NCI-H1694 (cell line): Measurements from ENCODE around the gene SRGAP3.

ENCODE experiments used
- DNase-seq: peaks from one replicate; lab custom pipeline; 2025; lab: John Stamatoyannopoulos, UW

SRGAP3 gene

DNA sequence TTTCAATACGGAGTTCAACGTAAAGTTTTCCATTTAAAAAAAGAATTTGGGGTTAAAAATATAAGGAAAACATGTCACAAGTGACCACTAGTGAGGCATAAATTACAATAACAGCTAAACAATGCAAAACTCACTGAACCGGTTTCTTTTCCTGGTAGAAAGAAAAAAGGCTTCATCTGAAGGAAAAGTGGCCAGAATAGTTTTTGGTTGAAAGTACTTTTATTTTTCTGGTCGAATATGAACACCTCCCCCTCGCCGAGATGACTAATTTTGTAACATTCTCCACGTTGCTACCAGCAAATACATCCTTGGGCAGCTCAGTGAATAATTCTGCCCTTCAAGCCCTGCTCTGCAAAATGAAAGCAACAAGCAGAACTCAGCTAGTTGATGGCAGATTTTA, 3.9 kb upstream of the SRGAP3 start:
- no peak for DNase-seq

DNA sequence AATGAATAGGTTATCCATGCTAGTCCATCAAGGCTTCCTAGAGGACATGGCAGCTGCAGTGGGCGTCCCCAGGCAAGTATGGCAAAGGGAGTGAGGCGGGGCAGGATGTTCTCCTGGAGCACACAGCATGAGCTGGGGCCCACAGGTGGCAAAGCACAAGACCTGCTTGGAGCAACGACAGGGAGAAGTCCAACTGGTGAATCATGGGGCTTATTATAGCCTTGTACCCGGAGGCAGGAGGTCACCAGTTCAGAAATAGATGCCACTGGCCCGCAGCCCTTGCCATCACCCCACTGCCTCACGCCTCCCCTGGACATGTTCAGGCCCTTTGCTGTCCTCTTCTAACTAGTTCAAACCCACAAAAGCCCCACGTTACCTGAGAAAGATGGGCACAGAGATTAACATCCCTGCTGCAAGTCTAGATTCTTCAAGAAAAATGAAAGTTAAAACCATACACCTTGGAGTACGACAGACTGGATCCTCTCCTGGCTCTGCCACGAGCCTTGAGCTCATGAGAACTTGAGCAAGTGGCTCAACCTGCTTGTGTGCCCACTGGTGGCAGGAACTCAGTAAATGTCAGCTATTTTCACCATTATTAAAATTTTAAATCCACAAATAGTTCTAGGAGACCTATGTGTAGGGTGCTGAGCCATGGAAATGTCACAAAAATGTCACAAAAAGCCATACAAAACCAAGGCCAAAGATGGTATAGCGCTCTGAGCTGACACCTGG, 1.8 kb upstream of the SRGAP3 start:
- DNase-seq, result no peak

DNA sequence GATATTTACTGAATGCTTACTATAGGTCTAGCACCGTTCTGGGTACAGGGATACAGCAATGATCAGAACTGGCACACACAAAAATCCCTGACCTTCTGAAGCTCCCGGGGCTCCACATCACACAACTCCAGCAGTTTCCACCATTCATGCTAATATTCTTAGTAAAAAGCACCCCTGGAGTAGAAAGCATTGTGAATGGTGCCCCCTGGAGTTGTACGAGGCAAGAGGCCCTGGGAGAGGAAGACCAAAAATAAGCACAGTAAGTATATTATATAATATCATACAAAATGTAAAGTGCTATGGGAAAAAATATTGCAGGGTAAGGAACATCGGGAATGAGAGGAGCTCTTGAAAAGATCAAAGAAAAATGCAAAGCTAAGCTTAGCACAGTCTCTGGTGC, 790 bp upstream of the SRGAP3 start:
- DNase-seq, result no peak

DNA sequence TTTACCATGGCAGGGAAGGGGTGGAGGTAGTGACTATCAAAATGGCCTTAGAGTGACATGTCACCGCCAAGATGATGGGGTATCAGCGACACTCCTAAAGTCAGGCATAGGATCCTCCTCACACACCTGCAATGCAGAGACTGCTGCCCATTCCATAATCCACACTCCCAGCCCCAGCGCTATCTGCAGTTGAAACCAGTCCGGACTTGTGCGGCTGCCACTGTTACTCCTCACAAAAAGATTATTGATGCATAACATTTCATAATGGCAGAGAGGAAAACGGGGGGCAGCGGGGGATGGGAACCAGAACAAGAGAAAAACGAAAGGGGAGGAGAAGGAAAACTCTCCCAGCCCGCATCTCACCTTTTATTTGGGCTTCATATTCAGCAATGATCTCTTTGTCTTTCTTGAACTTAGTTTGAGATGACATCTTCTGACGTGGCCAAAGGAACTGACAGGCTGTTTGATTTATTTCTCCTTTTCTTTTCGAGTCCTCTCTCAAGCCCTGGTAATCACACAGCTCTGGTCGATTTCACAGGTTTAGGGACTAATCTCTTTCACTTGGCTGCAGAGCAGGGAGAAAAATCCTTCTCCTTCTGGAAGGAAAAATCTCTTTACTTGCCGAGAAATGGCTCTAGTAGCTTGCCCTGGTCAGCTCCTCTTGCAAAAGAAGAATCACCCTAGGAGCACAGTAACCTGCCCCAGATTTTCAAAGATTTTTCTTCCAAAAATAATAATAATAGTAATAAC, 749 bp downstream of the SRGAP3 start:
- no peak for DNase-seq

DNA sequence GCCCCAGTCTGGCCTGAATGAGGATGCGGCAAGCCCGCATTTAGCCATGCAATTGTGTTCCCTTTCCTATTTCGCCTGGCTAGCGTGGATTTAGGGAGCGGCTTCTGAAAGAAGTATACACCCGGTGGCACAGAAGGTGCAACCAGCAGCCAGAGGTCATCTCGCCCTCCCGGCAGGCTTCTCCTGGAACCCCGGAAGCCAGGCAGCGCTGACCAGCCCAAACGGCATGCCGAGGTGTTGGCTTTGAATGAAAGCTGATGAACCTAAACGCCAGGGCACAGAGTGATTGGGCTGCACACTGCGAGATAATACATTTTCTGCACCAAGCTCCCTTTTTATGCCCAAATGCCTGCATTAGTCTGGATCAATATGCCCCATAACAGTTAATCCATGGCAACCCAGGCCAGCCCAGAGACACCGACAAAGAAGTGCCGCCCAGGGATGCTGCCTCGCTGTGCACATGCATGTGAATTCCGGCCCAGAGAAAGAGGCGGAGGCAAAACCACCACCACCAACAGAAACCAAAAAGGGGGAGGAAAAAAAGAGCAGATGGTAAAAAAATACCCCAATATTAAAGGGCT, 1.4 kb downstream of the SRGAP3 start:
- no peak for DNase-seq

DNA sequence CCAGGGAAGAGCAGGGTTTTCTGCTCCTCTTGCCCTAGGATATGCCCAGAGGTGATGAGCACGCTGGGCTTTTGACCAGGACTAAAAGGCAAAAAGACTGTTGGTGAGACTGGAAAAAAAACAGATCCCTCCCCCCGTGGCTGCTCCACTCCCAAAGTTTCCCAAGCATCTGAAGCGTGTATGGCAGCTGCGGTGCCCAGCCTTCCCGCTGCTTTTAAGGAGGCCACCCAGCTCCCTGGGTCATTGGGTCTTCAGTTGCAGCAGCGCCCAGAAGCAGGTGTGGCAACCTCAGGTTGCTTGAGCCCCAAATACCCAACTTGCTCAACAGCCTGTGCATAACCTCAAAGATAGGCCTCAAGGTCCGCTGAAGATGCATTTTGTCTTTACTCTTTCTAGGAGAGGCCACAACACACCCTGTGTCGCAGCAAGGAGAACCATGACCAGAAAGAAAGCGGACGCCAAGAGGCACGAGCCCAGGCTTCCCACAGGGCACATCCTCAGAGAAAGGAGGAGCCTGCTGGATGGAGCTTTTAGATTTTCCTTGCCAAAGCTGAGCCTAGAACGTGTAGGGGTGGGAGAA, 2.0 kb downstream of the SRGAP3 start:
- DNase-seq, result no peak

DNA sequence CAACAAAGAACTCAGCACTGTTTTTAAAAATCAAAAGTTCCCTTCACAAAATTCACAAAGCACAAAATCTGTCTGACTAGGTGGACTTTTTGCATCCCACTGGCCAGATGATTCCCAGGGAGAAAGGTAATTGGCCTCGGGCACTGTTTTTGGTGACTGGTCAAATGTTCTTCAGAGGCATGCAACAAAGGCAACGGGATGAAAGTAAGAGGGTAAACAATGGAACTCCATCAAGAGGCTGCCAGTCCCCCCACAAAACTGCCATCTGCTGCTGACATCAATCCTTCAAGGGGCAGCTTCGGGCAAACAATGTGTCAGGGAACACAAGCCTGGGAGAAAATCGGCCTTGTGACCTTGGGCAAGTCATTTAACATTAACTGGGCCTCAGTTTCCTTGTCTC, 3.3 kb downstream of the SRGAP3 start:
- DNase-seq, result no peak

DNA sequence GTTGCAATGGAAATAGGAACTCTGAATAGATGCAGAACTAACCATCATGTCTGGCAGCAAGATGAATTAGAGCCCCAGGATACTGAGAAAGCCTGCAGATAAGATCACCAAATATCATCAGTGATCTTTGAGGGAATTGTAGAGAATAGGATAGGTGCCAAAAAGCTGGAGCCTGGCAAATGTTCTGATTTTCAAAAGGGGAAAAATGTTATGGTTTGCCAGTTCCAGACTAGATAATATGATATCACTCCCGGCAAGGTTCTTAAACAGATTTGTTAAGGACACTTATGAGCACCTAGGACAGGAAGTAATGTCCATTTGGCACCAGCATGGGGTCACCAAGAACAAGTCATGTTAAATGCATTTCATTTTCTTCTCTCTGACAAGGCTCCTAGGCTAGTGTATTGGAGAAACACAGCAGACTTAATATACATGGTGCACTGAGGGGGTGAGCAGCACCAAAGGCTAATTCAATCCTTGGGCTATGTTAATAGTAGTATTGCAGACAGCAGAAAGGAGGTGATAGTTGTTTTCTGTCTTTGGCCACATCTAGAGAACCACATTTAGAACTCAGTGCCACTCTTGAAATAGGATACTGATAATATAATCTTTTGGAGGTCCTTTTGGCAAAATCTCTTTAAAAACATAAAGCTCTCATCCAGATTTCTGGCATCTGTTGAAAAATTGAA, 4.8 kb downstream of the SRGAP3 start:
- DNase-seq, result no peak

DNA sequence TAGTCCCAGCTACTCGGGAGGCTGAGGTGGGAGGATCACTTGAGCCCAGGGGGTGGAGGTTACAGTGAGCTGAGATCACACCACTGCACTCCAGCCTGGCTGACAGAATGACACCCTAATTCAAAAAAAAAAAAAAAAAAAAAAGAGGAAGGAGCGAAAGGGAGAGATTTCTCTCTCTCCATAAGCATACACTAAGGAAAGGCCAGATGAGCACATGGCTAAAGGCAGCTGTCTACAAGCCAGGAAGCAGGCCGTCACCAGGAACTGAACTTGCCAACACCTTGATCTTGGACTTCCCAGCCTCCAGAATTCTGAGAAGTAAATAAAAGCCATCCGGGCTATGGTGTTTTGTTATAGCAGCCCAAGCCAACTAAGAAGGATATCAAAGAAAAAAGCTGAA, 7.5 kb downstream of the SRGAP3 start:
- no peak for DNase-seq

DNA sequence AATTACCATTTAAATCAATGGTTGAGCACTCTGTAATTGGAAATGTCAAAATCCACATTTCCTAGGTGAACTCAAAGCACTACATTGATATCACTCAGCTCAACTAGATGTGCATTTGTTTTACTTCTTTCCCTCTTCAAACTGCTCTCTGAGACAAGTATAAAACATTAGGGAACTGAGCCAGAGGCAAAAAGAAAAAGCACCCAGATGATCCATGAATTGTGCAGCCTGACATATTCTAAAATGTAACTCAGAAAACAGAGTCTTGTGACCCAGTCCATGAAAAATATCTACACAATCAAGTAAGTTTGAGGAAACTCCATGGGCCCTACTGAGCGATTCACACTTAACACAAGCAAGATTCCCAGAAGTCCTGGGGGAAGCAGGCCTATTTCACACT, 9.8 kb downstream of the SRGAP3 start:
- DNase-seq, result no peak

DNA sequence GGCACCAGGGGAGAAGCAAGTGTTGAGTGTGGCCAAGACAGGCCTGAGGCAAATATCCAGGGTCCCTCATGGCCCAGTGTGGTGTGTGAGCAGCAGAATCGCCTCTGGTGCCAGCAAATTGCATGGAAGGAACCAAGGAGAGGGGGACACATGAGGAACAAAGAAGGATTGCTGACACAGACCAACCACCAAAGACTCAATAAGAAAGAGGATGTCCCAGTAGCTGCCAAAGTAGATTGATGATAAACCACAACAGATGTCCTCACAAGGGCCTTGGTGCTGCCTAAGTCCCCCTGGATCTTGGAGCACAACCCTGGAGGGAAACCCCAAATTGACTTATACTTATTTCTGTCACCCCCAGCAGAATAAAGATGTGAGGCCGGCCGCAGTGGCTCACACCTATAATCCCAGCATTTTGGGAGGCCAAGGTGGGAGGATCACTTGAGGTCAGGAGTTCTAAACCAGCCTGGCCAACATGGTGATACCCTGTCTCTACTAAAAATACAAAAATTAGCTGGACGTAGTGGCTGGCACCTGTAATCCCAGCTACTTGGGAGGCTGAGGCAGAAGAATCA, 10.6 kb downstream of the SRGAP3 start:
- DNase-seq, result no peak

DNA sequence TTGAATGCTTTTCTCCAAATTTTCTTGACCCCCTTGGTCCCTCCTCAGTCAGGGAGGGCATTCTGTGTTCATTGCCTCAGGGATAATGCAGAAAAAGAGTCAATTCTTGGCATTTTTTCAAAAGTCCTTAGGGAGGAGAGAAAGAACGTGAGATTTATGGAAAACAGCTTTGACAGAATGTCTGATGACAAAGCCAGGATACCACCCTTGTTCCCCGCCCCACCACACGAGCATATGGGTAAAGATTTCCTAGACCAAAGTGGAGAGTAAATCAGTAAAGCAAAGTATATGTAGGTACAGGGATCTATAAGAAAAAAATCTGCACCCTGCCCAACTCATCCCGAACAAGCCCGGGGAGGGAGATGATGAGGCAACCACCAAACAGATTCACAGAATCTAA, 11.2 kb downstream of the SRGAP3 start:
- no peak for DNase-seq

DNA sequence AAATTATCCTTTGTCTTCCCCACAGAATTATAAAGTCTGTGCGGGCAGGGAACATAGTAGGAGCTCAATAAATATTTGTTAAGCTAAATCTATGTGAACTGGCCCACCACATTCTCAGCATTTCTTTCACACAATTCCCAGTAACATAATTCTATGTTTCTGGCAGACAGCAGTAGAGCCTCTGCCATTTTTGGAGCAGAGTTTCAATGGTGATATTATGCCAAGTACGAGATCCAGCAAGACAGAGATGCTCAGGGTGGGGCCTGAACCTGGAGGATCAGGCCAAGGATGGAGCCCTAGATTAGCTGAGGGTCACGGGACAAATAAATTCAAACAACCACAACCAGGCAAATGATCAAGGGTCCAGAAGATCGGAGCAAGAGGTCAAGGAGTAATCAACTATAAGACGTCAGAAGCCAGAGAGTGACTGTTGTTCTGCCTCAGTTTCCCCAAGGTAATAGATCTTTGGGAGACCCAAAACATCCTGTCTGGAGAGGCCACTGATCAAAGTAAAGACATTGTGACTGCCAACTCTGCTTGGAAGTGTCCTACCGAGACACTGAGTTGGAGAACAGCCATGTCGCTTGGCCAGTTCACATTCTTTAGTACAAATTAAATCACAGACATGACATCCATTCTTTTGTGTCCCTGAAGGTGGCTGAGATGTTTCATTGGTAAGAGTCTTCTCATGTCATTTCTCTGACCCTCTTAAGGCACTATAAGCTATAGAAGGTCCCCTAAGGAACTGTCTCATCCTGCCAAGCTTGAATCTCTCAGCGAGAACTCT, 15.4 kb downstream of the SRGAP3 start:
- no peak for DNase-seq

DNA sequence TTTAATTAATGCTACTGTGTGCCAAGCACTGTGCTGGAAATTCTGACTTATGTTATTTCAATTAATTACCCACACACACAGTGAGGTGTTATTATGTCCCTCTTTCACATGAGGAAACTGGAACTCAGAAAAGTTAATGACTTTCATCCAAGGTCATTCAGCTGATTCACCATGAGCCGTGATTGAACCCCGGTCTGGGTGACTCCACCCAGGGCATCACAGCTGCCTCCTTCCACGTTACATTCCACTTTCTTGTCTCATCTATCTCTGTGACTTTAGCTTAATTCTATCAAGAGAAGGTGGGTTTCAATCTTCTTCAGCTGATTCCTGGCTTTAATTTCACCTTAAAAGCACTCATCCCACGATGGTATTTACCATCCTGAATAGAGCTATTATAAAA, 16.3 kb downstream of the SRGAP3 start:
- DNase-seq, result no peak

DNA sequence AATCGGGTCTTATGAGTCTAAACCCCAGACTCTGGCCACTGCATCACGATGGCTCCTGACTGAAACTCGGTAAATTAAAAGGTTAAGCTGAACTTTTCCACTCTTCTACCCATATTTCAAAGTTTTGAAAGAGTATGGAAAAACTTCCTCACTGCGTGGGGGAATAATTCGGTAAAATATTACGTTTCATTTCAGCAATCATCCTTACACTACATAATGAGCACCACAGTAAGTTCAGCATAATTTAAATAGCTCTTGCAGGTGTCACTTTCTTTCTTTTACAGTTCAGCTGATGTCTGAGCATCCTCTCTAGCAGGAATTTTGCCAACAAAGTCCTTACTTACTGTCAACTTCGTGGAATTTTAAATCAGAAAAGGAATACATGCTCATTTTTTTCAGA, 17.5 kb downstream of the SRGAP3 start:
- DNase-seq, result no peak

DNA sequence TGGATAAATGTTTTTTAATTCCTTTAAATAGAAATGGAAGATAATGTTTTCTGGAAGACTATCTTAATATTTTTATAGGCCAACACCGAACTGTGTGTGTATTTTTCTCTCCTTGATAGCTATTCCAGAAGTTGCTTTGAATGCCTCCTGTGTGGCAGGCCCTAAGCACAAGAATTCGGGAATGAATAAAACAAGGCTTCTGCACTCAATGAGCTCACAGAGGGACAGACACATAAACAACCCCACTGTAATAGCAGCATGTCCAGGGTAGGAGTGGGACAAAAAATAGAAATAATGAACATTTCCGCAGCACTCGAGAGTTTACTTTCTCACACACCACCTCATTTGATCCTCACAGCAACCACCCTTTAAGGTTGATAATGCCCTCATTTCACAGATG, 18.0 kb downstream of the SRGAP3 start:
- DNase-seq, result no peak

DNA sequence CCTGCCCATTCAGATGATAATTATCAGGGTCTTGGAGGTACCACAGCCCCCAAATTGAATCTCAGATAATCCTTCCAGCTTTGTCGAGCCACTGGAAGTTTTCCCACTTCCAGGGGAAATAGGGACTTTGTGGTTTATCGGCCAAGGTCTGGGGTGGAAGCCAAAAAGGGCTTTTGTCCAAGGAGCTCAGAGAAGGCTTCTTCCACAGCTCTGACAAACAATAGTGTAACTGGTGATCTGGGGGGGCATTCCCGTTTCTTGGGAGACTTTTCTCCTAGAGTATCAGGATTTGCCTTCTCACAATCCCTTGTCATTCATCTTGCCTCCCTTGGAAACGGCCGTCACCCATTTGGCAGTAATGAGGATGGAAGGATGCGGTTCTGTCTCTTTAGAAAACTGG, 18.4 kb downstream of the SRGAP3 start:
- no peak for DNase-seq

DNA sequence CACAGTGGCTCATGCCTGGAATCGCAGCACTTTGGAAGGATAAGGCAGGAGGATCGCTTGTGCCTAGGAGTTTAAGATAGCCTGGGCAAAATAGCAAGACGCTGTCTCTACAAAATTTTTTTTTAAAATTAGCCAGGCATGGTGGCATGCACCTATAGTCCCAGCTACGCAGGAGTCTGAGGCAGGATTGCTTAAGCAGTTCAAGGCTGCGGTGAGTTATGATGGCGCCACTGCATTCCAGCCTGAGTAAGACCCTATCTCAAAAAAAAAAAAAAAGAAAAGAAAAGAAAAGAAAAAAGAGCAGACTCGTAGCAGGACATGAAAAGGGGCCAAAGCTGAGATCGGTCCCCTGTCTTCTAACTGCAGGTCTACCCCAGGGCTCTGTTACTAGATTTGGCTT, 18.9 kb downstream of the SRGAP3 start:
- DNase-seq, result no peak

DNA sequence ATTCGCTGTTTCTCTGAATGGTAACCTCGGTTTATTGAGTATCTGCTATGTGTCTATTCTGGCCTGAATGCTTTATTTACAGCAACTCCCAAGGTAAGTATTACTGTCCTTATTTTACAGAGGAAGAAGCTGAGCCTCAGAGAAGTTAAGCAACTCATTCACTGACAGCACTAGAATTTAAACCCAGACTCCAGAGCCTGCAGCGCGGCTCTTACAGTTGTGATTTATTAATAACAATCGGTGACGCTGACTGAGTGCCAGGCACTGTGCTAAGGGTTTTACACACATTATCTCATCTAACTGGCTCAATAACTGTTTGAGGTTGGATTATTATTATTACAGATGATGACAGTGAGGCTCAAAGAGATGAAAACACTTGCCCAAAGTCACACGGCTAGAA, 19.6 kb downstream of the SRGAP3 start:
- DNase-seq, result no peak

DNA sequence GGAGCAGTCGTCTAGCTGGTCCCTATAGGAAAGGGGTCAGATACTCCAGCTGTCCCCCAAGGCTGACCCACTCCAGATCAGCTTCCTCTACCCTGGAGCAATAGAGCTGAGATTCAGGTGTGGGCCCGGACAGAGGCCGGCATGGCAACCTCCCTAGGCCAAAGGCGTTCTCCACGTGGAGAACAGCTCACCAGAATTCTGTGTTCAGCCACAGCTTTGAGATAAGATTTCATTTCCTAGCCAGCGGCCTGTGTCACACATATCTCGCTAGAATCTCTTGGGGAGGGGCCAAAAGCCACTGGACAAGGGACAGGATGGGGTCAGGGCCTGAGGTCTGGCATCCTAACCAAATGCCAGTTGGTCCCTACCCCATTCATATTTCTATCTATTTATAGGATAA, 20.1 kb downstream of the SRGAP3 start:
- DNase-seq, result no peak

DNA sequence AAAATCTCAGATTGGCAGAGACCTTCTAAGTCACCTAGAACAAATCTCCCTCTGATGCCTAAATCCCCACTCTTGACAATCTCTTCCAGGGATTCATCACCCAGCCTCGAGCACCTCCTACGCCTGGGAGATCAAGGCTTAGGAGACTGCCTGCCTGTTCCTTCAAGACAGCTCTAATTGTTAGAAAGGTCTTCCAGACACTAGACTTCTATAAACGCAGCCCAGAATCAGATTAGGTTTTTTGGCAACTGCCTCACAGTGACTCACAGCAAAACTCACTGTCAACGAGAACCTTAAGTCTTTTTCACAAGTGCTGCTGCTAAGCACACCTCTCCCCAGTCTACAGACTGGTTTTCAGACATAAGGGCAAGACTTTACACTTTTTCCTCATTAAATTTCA, 23.1 kb downstream of the SRGAP3 start:
- DNase-seq, result no peak
